Left renal pelvis (tissue), 4 donors: ENCODE measurements around the gene FAM89B. TPM values are rescaled to one million over a fixed set of nuclear protein-coding genes. Genes with fewer than 3 reads are reported as not detected.

Source experiments
- DNase-seq, 4 donors: peaks; one replicate each; pipeline ENCODE4 v3.0.0-alpha.2; 2013; ENCODE audit warnings: low read depth in 4 of 4, low spot score in 3 of 4
- polyA plus RNA-seq, 4 donors: library from polyadenylated mRNA; unstranded; fragments of 120-200 nt; gene quantifications; one replicate each; pipeline ENCODE4 v1.2.1, GENCODE V29; 2013; ENCODE audit not compliant: insufficient read length in 4 of 4

Gene FAM89B
- polyA plus RNA-seq, 4 donors, result 19.7 to 41.1 (median 28.6) TPM

DNA sequence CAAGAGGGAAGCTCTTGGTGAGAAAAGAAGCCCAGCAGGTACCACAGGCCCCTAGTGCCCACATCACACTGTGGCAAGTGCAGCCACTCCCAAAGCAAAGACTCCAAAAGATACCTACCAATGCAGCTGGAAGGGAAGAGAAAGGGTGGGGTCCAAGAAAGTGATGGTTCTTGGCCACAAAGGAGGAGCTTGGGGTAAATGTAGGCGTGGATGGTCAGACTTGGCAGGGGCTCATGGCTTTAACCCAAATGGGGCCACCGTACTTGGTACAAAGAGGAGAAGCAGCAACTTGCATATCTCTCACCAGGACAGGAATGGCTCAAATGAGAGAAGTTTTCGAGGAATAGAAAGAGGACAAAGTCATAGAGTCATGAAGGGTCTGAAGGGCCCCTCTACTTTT, 36.9 kb downstream of the FAM89B start:
- DNase-seq, result no peak

GRCh38 chr11:65609665-65610064, 37.3 kb downstream of the FAM89B start:
- DNase-seq, result no peak

- DNase-seq, result no peak
Observed at GRCh38 chr11:65610404-65610803, 38.1 kb downstream of the FAM89B start.

DNA sequence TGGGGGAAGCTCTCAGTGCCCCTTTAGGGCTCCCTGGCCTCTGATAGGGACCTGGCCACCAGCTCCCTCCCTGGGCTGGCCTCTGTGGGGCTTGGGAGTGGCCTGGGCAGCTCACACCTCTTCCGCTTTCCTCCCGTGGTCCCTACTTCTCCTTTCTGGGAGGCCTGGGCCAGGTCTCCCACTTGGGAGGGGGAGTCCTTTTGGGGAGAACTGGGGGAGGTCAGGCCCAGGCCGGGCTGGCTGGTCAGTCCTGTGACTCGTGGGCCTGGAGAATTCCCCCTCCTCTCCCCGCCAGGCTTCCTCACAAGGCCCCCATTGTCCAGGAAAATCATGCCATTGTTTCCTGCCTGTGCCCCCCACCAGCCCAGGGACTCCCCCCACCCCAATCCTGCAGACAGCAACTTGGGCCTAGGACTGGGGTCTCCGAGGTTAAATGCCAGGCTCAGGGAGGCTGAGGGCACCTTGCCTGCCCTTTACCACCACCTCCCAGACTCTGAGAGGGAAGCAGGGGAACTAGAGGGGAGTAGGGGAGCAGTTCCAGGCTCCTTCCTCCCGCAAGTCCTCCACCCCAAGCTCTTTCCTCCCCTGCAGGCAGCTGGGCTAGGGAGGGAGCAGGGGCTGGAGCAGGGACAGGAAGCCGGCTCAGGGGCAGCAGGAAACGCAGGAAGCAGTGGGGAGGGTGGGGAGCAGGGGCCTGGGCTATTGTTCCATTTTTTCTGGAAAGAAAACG, 38.9 kb downstream of the FAM89B start:
- DNase-seq, result no peak

DNA sequence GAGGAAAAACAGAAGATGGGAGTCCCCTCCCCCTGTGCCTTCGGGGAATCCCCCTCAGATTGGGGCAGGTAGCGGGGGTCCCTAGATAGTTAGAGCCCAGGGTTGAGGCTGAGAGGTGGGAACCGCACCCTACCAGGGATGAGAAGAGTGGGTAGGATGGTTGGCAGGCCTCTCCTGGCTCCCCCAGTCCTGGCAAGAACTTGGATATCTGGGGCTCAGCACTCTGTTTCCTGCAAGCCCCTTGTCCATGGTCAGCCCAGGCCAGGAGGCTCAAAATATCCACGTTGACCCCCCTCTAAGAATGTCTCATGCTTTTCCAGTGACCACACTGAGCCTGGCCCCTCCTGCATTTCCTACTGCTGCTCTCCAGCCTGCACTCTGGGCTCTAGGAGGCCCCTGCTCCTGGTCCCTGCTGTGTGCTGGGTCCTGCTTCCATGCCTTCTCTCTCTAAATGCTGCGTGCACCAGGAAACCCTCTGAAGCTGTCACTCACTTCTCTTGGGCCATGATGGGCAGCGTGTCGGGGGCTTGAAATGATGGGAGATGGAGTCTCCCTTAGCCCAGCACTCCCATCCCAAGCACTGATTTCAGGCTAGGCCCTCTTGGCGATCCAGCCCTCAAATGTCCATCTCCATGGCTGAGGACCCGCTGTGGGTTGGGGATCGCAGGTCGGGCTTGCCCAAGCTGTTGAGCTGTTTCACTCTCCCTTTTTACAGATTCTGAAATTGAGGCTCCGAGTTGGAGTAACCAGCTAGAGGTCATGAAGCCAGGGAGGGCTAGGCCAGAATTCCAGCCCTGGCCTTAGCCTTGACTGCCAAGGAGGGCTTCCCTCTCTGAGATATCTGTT, 39.6 kb downstream of the FAM89B start:
- no peak for DNase-seq

- no peak for DNase-seq
Observed at GRCh38 chr11:65612691-65613090, 40.4 kb downstream of the FAM89B start.

- no peak for DNase-seq
Observed at GRCh38 chr11:65613091-65613928, 41.0 kb downstream of the FAM89B start.

GRCh38 chr11:65615229-65615949, 43.1 kb downstream of the FAM89B start, which contains the start of gene PCNX3:
TSS of gene PCNX3 (plus strand) at chr11:65615776. CDS start at chr11:65616312, 536 bp downstream.
- DNase-seq, result peak; percentile 100

DNA sequence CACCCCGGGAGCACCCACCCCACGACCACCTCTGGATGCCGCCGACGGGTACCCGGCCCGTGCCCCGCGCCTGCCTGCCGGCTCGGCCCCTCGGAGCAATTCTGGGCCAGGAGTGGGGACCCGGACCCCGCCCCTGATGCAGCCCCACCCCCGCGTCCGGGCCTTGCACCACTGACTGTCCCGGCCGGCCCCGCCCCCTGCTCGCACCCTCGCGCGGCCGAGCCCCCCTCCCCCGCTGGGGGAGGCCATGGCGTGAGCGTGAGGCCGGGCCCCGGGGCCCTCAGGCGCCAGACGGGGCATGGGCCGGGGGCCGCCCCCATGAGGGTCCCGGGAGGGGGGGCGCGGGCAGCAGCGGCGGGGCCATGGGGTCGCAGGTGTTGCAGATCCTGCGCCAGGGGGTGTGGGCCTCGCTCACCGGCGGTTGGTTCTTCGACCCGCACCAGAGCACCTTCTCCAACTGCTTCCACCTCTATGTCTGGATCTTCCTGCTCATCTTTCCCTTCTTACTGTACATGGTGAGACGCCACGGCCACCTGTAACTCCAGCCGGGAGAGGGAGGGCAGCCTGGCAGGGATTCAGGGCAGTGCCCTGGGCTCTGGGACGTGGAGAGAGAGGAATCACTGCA, 43.7 kb downstream of the FAM89B start:
- no peak for DNase-seq

GRCh38 chr11:65616575-65617001, 44.2 kb downstream of the FAM89B start:
- no peak for DNase-seq

DNA sequence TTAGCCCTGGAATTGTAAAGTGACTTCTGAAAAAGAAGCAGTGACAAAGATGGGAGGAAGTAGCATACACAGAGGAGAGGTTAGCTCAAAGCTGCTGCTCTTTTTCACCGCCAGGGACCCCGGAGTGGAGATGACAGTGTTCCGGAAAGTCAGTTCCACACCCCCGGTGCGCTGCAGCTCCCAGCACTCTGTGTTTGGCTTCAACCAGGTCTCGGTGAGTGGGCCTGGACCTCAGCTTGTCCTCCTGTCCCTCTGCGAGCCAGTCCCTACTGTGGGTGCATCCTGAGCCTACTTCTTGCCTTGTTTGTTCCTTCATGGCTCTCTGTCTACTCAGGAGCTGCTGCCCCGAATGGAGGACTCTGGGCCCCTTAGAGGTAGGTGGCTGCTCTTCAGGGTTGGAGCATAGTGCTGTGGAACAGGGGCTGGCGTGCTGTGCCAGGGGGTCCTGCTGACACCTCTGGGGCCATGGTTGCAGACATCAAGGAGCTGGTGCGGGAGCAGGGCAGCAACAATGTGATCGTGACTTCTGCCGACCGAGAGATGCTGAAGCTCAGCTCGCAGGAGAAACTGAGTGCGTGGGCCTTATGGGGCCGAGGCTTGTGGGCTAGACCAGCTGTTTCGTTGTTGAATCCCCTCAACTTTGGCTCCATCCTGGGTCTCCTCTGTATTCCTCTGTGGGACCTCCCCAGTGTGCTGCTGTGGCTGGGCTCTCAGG, 45.0 kb downstream of the FAM89B start:
- no peak for DNase-seq

DNA sequence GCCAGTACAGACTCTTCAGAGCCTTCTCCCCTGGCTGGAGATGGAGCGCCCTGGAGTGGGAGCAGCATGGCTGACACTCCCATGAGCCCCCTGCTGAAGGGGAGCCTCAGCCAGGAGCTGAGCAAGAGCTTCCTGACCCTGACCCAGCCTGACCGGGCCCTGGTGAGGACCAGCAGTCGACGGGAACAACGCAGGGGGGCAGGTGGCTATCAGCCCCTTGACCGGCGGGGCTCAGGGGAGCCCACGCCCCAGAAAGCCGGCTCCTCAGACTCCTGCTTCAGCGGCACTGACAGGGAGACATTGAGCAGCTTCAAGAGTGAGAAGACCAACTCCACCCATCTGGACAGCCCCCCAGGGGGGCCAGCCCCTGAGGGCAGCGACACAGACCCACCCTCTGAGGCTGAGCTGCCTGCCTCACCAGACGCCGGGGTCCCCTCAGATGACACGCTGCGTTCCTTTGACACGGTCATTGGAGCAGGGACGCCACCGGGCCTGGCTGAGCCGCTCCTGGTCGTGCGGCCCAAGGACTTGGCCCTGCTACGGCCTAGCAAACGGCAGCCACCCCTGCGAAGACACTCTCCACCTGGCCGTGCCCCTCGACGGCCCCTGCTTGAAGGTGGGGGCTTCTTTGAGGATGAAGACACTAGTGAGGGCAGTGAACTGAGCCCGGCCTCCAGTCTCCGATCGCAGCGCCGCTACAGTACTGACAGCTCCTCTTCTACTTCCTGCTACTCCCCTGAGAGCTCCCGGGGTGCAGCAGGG, 45.8 kb downstream of the FAM89B start:
- no peak for DNase-seq

DNA sequence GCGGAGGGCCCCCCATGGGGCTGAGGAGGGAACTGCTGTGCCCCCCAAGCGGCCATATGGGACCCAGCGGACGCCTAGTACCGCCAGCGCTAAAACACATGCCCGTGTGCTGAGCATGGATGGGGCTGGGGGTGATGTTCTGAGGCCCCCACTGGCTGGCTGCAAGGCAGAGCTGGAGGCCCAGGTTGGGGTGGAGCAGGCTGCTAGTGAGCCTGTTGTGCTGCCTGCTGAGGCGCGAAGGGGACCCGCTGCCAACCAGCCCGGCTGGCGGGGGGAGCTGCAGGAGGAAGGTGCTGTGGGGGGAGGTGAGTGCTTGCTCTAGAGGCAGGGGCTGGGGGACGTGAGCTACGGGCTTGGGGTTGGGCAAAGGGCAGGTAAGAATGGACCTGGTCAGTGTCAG, 46.4 kb downstream of the FAM89B start:
- no peak for DNase-seq

DNA sequence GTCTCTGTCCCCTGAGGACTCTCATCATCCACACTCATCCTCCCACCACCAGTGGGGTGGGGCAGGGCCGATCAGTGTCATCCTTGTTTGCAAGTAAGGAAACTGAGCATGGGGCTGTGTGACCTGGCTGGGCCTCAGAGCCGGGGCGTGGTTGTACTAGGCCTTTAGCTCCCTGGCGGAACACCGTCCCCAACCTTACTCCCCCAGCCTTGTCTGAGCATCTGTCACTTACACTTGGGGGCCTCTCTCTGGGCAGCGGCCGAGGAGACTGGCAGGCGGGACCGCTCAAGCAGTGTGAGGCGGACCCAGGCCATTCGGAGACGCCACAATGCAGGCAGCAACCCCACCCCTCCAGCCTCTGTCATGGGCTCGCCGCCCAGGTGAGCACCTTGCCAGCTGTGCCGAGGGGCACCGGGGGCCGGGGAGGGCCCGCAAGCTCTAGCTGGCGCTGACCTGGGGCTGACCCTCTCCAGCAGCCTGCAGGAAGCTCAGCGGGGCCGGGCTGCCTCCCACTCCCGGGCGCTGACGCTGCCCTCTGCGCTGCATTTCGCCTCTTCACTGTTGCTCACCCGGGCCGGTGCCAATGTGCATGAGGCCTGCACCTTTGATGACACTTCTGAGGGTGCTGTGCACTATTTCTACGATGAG, 47.1 kb downstream of the FAM89B start:
- no peak for DNase-seq

- DNase-seq, result no peak
Observed at GRCh38 chr11:65620666-65621065, 48.3 kb downstream of the FAM89B start.

DNA sequence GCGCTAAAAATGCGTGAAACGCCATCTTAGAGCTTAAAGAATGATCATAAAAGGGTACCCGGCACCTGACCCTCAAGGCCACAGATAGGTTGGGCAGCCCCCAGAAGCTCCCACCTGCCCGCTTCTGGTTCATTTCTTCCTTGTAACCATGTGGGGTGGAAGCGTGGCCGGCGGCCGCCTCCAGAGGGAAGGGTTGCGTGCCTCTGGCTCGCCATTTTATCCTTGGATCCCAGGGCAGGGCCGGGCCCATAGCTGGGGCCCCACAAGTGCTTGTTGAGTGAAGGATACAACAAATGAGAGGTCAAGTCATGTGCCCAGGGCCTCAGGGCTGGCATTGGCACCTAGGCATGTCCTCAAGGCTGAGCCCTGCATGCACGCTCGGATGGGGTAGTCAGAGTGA, 49.1 kb downstream of the FAM89B start:
- no peak for DNase-seq

- no peak for DNase-seq
Observed at GRCh38 chr11:65622011-65622410, 49.7 kb downstream of the FAM89B start.

DNA sequence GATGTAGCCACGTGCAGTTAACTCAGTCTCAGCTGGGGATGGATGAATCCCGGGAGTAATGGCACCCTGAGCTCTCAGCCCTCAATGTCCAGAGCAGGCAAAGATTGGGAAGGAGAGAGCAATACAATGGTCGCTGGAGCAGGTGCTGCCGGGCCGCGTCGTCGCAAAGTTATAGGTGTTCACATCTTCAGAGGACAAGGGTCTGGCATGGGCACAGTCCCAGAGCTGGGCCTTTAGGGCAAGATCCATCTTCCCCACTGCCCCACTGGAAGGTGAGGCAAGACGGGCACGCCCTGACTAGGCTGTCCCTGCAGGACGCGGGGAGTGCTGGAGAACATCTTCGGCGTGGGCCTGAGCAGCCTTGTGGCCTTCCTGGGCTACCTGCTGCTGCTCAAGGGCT, 50.8 kb downstream of the FAM89B start:
- DNase-seq, result no peak
